ENCODE measurements around the gene DYNC1H1.
"Not testable (repeated sequence)": the region's sequence is repeated elsewhere in the genome, so short reads cannot be mapped to it uniquely, and the experiment has no call there.

Gene DYNC1H1

GRCh38 chr14:102063808-102064429, 99.5 kb downstream of the DYNC1H1 start:
- no peak for DNase-seq (ENCODE audit: low read depth in 3 of 3)

GRCh38 chr14:102064590-102064989, 100.2 kb downstream of the DYNC1H1 start:
- not testable (repeated sequence) for DNase-seq (ENCODE audit: low read depth in 3 of 3)

- no peak for DNase-seq (ENCODE audit: low read depth in 3 of 3)
Observed at GRCh38 chr14:102066041-102066451, 101.7 kb downstream of the DYNC1H1 start.

- no peak for DNase-seq (ENCODE audit: low read depth in 3 of 3)
Observed at GRCh38 chr14:102071283-102071998, 107.1 kb downstream of the DYNC1H1 start.

- no peak for DNase-seq (ENCODE audit: low read depth in 3 of 3)
Observed at GRCh38 chr14:102074415-102074964, 110.1 kb downstream of the DYNC1H1 start.

GRCh38 chr14:102075155-102075554, 110.8 kb downstream of the DYNC1H1 start:
- no peak for DNase-seq (ENCODE audit: low read depth in 3 of 3)

GRCh38 chr14:102077382-102077709, 113.0 kb downstream of the DYNC1H1 start:
- DNase-seq (ENCODE audit: low read depth in 3 of 3), result no peak

GRCh38 chr14:102078361-102078791, 114.0 kb downstream of the DYNC1H1 start:
- not testable (repeated sequence) for DNase-seq (ENCODE audit: low read depth in 3 of 3)

- no peak for DNase-seq (ENCODE audit: low read depth in 3 of 3)
Observed at GRCh38 chr14:102078831-102079699, 114.7 kb downstream of the DYNC1H1 start.

- no peak for DNase-seq (ENCODE audit: low read depth in 3 of 3)
Observed at GRCh38 chr14:102079700-102079979, 115.3 kb downstream of the DYNC1H1 start.

GRCh38 chr14:102080183-102081080, 116.1 kb downstream of the DYNC1H1 start:
- DNase-seq (ENCODE audit: low read depth in 3 of 3), result no peak

GRCh38 chr14:102081231-102082080, 117.1 kb downstream of the DYNC1H1 start:
- DNase-seq (ENCODE audit: low read depth in 3 of 3), result no peak

GRCh38 chr14:102084522-102084921, 120.1 kb downstream of the DYNC1H1 start:
- DNase-seq (ENCODE audit: low read depth in 3 of 3), result not testable (repeated sequence)

GRCh38 chr14:102084931-102085330, 120.6 kb downstream of the DYNC1H1 start:
- DNase-seq (ENCODE audit: low read depth in 3 of 3), result no peak

GRCh38 chr14:102085488-102085887, 121.1 kb downstream of the DYNC1H1 start:
- no peak for DNase-seq (ENCODE audit: low read depth in 3 of 3)

- DNase-seq (ENCODE audit: low read depth in 3 of 3), result peak in 2 of 3 experiments; percentile 38 to 41
Observed at GRCh38 chr14:102085948-102086708, 121.8 kb downstream of the DYNC1H1 start.

GRCh38 chr14:102086709-102086971, 122.3 kb downstream of the DYNC1H1 start:
- DNase-seq (ENCODE audit: low read depth in 3 of 3), result no peak

GRCh38 chr14:102086972-102087761, 122.8 kb downstream of the DYNC1H1 start, which contains the start of gene HSP90AA1:
Gene HSP90AA1 (minus strand): TSS chr14:102087044. CDS start chr14:102086378, 666 bp downstream.
- peak; percentile 94 to 98 (median 95) for DNase-seq (ENCODE audit: low read depth in 3 of 3)

GRCh38 chr14:102087762-102088011, 123.3 kb downstream of the DYNC1H1 start:
- no peak for DNase-seq (ENCODE audit: low read depth in 3 of 3)
